ENCODE results near the gene PIP5K1C.

DNA sequence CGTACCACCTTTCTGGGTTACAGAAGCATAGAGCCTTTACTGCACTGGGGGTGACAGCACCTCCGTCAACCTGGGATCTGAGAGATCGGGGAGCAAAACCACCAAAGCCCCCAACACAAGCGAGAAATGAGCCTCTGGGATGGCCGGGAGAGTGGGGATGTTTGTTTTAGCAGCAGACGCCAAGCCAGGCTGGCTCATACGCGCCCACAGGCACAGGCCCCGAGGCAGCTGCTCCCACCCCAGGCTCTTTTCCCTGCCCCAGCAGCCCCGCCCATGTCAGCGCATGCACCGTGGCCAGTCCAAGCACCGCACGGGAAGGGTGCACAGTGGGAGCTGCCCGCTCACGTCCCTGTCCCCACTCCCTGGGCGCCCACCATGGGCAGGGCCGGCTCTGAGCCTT lies 8.5 kb downstream of the PIP5K1C start:
- TF ChIP-seq, protein P1, sequence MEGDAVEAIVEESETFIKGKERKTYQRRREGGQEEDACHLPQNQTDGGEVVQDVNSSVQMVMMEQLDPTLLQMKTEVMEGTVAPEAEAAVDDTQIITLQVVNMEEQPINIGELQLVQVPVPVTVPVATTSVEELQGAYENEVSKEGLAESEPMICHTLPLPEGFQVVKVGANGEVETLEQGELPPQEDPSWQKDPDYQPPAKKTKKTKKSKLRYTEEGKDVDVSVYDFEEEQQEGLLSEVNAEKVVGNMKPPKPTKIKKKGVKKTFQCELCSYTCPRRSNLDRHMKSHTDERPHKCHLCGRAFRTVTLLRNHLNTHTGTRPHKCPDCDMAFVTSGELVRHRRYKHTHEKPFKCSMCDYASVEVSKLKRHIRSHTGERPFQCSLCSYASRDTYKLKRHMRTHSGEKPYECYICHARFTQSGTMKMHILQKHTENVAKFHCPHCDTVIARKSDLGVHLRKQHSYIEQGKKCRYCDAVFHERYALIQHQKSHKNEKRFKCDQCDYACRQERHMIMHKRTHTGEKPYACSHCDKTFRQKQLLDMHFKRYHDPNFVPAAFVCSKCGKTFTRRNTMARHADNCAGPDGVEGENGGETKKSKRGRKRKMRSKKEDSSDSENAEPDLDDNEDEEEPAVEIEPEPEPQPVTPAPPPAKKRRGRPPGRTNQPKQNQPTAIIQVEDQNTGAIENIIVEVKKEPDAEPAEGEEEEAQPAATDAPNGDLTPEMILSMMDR (IDR thresholded peaks at IDR 0.05; ENCODE audit: borderline replicate concordance, extremely low read depth, low read length, poor library complexity, severe bottlenecking), result no peak
- no peak for TF ChIP-seq EZH2 (IDR thresholded peaks at IDR 0.05; ENCODE audit: borderline replicate concordance, low read depth, low read length, severe bottlenecking)
